ENCODE results near the gene ENAH. TPM values are rescaled to one million over a fixed set of nuclear protein-coding genes. Genes with fewer than 3 reads are reported as not detected.
A peak's percentile ranks its signal among the peaks of the same experiment; 100 is the strongest.

Gene ENAH
- total and polyA plus RNA-seq, 2 experiments from 2014 or later, result 46.4 to 124 TPM

DNA sequence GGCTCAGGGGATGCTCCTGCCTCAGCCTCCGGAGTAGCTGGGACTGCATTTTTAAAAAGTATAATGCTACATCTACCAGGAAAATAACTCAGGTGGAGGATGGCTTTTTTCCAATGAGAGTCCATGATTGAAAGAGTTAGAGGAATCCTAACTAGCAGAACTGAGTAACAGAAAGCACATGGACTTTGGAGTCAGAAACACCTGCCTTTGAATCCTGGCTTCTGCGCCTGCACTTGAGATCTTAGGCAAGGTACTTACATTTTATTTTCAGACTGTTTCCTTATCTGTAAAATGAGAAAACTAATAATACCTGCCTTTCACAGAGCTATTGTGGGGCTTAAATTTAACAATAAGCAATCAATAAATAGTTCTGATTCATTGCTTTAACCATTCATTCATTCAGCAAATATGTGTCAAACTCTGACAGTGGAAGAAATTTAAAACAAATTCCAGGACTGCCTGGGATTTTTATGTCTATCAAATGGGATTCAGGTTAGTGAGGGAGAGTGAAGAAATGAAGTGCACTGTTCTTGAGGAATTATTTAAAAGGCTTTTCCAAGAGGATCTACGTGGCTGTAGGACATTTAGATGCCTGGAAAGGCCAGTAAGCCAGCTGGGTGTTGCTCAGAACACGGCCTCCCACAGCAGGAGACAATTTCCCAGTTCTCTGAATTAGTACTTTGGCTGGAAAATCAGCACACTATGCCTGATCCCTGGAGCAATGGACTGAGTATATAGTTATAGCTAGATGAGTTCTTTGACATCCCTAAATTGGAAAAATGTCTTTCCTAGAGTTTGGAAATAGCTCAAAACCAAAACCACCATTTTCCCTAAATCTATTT, 212.3 kb downstream of the ENAH start:
- H3K9me3 ChIP-seq (ENCODE audit: low read depth), result no peaks in the 10 kb centered on the region
- no peaks in the 10 kb centered on the region for H3K27me3 ChIP-seq
- H3K4me3 ChIP-seq, result no peak overlapping the region
- TF ChIP-seq, protein P1, sequence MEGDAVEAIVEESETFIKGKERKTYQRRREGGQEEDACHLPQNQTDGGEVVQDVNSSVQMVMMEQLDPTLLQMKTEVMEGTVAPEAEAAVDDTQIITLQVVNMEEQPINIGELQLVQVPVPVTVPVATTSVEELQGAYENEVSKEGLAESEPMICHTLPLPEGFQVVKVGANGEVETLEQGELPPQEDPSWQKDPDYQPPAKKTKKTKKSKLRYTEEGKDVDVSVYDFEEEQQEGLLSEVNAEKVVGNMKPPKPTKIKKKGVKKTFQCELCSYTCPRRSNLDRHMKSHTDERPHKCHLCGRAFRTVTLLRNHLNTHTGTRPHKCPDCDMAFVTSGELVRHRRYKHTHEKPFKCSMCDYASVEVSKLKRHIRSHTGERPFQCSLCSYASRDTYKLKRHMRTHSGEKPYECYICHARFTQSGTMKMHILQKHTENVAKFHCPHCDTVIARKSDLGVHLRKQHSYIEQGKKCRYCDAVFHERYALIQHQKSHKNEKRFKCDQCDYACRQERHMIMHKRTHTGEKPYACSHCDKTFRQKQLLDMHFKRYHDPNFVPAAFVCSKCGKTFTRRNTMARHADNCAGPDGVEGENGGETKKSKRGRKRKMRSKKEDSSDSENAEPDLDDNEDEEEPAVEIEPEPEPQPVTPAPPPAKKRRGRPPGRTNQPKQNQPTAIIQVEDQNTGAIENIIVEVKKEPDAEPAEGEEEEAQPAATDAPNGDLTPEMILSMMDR (IDR thresholded peaks at IDR 0.05; ENCODE audit: low read depth, low read length), result no peak
- no peaks in the 10 kb centered on the region for H3K36me3 ChIP-seq
- no peaks in the 10 kb centered on the region for H3K4me1 ChIP-seq (ENCODE audit: low read depth)
- H3K27ac ChIP-seq, result no peak overlapping the region
- no peak for DNase-seq (ENCODE audit: low read depth in 1 of 2, low spot score in 1 of 2)

DNA sequence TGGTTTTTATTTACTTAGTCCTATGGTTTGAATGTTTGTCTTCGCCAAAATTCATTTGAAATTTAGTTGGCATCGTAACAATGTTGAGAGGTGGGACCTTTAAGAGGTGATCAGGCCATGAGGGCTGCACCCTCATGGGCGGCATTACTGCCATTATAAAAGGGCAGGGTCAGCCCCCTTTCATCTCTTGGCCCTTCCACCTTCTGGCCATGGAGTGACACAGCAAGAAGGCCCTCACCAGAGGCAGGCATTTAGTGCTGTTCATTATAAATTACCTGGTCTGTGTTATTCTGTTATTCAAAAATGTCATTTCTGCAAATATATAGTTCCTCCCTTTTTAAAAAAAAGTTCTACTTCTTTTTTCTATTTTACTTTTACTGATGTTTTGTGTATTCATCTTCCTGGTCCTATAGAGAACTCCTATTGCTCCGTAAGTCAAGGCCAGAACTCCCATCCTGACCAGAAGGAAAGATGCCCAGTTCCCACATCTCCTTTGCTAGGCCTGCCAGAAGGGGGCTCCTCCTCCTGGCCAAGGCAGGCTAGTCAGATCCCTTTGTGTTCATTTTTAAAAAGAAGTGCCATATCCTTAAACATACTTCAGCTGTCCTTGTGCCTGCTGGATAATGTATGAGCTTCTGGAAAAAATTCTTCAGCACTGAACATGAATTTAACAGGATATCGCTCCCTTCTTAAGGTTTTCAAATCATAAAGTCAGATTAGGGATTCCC, 215.0 kb downstream of the ENAH start:
- DNase-seq (ENCODE audit: low read depth in 1 of 2, low spot score in 1 of 2), result peak in 1 of 2 donors; percentile 74
- Histone ChIP-seq H3K27me3 (no peaks in the 10 kb centered on the region), H3K9me3 (ENCODE audit: low read depth) (no peaks in the 10 kb centered on the region), H3K4me3 (no peak overlapping the region), H3K4me1 (ENCODE audit: low read depth) (no peaks in the 10 kb centered on the region), H3K27ac (no peak overlapping the region), H3K36me3 (no peaks in the 10 kb centered on the region)
- TF ChIP-seq, protein P1 (IDR thresholded peaks at IDR 0.05; ENCODE audit: low read depth, low read length), result peak; percentile 80

Other genes with a start within 250 kb of the ENAH start
- gene LBR, start 225.1 kb downstream of the ENAH start, total RNA-seq, result 11.1 and 22.0 TPM in 2 replicates
- 27.0 and 32.7 TPM in 2 replicates for gene LBR, start 225.1 kb downstream of the ENAH start, polyA plus RNA-seq
- 167 and 241 TPM in 2 replicates for gene SRP9, start 124.7 kb upstream of the ENAH start, total RNA-seq
- 435 and 466 TPM in 2 replicates for gene SRP9, start 124.7 kb upstream of the ENAH start, polyA plus RNA-seq
- 15.8 and 18.0 TPM in 2 replicates for gene EPHX1, start 157.0 kb upstream of the ENAH start, total RNA-seq
- gene EPHX1, start 157.0 kb upstream of the ENAH start, polyA plus RNA-seq, result 18.7 and 33.8 TPM in 2 replicates
- gene TMEM63A, start 229.3 kb upstream of the ENAH start, total RNA-seq, result 17.0 and 37.0 TPM in 2 replicates
- 19.3 and 34.2 TPM in 2 replicates for gene TMEM63A, start 229.3 kb upstream of the ENAH start, polyA plus RNA-seq
- 0.83 TPM in 1 of 2 replicates, not detected in the other for gene LEFTY1, start 236.0 kb upstream of the ENAH start, total RNA-seq
- gene LEFTY1, start 236.0 kb upstream of the ENAH start, polyA plus RNA-seq, result 0.25 TPM in 1 of 2 replicates, not detected in the other